Stomach (tissue), 9 donors: Measurements from ENCODE around the gene PTPRC. TPM values are rescaled to one million over a fixed set of nuclear protein-coding genes. Genes with fewer than 3 reads are reported as not detected.

Source experiments
- DNase-seq, 2 donors: peaks; one replicate each; pipeline versions ENCODE4 v3.0.0 to v3.0.0-alpha.2; 2013 to 2019
- H3K27ac ChIP-seq, 5 donors: fragments of 200-600 bp in 4 of 5; sonication (generic) in 4 of 5; one replicate each; pipeline ENCODE4 v1.5.1; 2013 to 2019; ENCODE audit warnings: mild to moderate bottlenecking in 1 of 5, moderate library complexity in 1 of 5
- H3K27me3 ChIP-seq, 3 donors: fragments of 200-600 bp; sonication (generic); one replicate each; pipeline ENCODE4 v1.5.1; 2017 to 2019; ENCODE audit warnings: mixed run types in 1 of 3
- H3K36me3 ChIP-seq, 4 donors: fragments of 200-600 bp; sonication (generic); 1 replicate in 3 of 4; 2 replicates in 1 of 4; pipeline ENCODE4 v1.5.1; 2016 to 2019
- H3K4me1 ChIP-seq, 4 donors: fragments of 200-600 bp; sonication (generic); one replicate each; pipeline ENCODE4 v1.5.1; 2016 to 2019
- H3K4me3 ChIP-seq, 4 donors: fragments of 200-600 bp; sonication (generic) in 3 of 4; one replicate each; pipeline ENCODE4 v1.5.1; 2016 to 2019; ENCODE audit warnings: mild to moderate bottlenecking in 1 of 4
- H3K9me3 ChIP-seq, 4 donors: fragments of 200-600 bp; sonication (generic); one replicate each; pipeline ENCODE4 v1.5.1; 2016 to 2019
- CTCF ChIP-seq, 7 experiments: fragments of 450-650 bp in 4 of 7; fragments of 200-600 bp in 3 of 7; sonication (generic) in 3 of 7; IDR thresholded peaks; one replicate each; pipeline ENCODE4 v1.5.1; 2016 to 2019; ENCODE audit warnings: antibody characterized with exemption in 7 of 7, control low read depth in 2 of 7, mild to moderate bottlenecking in 1 of 7
- EP300 ChIP-seq: sonication (generic); formaldehyde crosslinking; IDR thresholded peaks from one replicate; pipeline ENCODE4 v1.6.1; 2017; ENCODE audit warnings: antibody characterized with exemption
- POLR2A ChIP-seq, 4 donors: fragments of 450-650 bp; IDR thresholded peaks; one replicate each; pipeline ENCODE4 v1.6.1; 2016; ENCODE audit warnings: antibody characterized with exemption in 4 of 4, control low read depth in 2 of 4, mild to moderate bottlenecking in 1 of 4, moderate library complexity in 1 of 4
- POLR2AphosphoS5 ChIP-seq, 3 donors: sonication (generic); formaldehyde crosslinking; IDR thresholded peaks; one replicate each; pipeline ENCODE4 v1.6.1; 2016; ENCODE audit warnings: antibody characterized with exemption in 3 of 3
- WGBS, 5 donors: extraction: QIAGEN DNeasy Blood & Tissue Kit in 3 of 5; methylation state at CpG; one replicate each; pipeline versions ENCODE4 v1.1.5 to v1.1.7; 2013 to 2018; 5-methylcytosine and 5-hydroxymethylcytosine counted together
- intact Hi-C: fragments of 100-400 bp; cut with DNase I; formaldehyde crosslinking; loops from one replicate; pipeline ENCODE4 v1.15.1; 2023; ENCODE audit warnings: low total_unique reads
- polyA plus RNA-seq, 3 donors: library from polyadenylated mRNA; stranded (reverse); fragments of 200-250 nt; gene quantifications; one replicate each; pipeline ENCODE4 v1.2.3, GENCODE V29; 2013
- total RNA-seq, 5 donors: library from RNA; depleted of rRNA; stranded (reverse); fragments of >200 nt; gene quantifications; one replicate each; pipeline versions ENCODE4 v1.1.0 to v1.2.3, GENCODE V29; 2014 to 2016
- donor health status: healthy with polysubstance abuse.
- donor health status: Bipolar disorder and iron deficiency.
- donor health status: healthy.

Gene PTPRC
- total and polyA plus RNA-seq, 8 donors, result 0.58 to 50.9 (median 15.2) TPM

GRCh38 chr1:198607714-198608113 is 31.1 kb upstream of the PTPRC start:
- H3K4me3 ChIP-seq, result no peak overlapping the region
- no peaks in the 10 kb centered on the region for H3K4me1 ChIP-seq
- no peaks in the 10 kb centered on the region for H3K9me3 ChIP-seq
- WGBS, 5 donors, result 66 to 76% (median 69%) methylated on average over 2 of the region's 2 CpGs
- H3K27me3 ChIP-seq, result no peaks in the 10 kb centered on the region
- DNase-seq, result no peak
- intact Hi-C loops, result no loop called here
- no peaks in the 10 kb centered on the region for H3K36me3 ChIP-seq
- TF ChIP-seq EP300, result no peak
- H3K27ac ChIP-seq, result no peak overlapping the region

- H3K9me3 ChIP-seq, result no peaks in the 10 kb centered on the region
- H3K36me3 ChIP-seq, result no peaks in the 10 kb centered on the region
- no peak overlapping the region for H3K4me3 ChIP-seq
- no peak for DNase-seq
- no peak overlapping the region for H3K27ac ChIP-seq
- TF ChIP-seq POLR2A (IDR thresholded peaks at IDR 0.05), result no peak
- TF ChIP-seq CTCF (IDR thresholded peaks at IDR 0.05), result no peak
- TF ChIP-seq EP300, result no peak
- TF ChIP-seq POLR2AphosphoS5 (IDR thresholded peaks at IDR 0.05), result no peak
- WGBS, 5 donors, result 34 to 69% (median 58%) methylated on average over 1 of the region's 1 CpG
- H3K27me3 ChIP-seq, result no peaks in the 10 kb centered on the region
- intact Hi-C loops, result no loop called here
- H3K4me1 ChIP-seq, result no peaks in the 10 kb centered on the region
These were observed 28.5 kb upstream of the PTPRC start for GRCh38 chr1:198610362-198610761.

- TF ChIP-seq POLR2A (IDR thresholded peaks at IDR 0.05) (no peak), EP300 (no peak), POLR2AphosphoS5 (IDR thresholded peaks at IDR 0.05) (no peak), CTCF (IDR thresholded peaks at IDR 0.05) (no peak)
- WGBS, 5 donors, result 72 to 83% (median 83%) methylated on average over 5 of the region's 5 CpGs
- intact Hi-C loops, result no loop called here
These were observed 27.6 kb upstream of the PTPRC start for GRCh38 chr1:198611219-198611618.

GRCh38 chr1:198612471-198613260 is 26.2 kb upstream of the PTPRC start:
- DNase-seq, result no peak
- intact Hi-C loops, result no loop called here
- Histone ChIP-seq H3K4me3 (no peak overlapping the region), H3K4me1 (no peaks in the 10 kb centered on the region), H3K27me3 (no peaks in the 10 kb centered on the region), H3K27ac (peak overlapping the region in 1 of 5 donors; percentile 56), H3K36me3 (no peaks in the 10 kb centered on the region), H3K9me3 (no peaks in the 10 kb centered on the region)
- TF ChIP-seq POLR2AphosphoS5 (IDR thresholded peaks at IDR 0.05), result no peak
- no peak for TF ChIP-seq CTCF (IDR thresholded peaks at IDR 0.05)
- TF ChIP-seq EP300, result no peak
- no peak for TF ChIP-seq POLR2A (IDR thresholded peaks at IDR 0.05)
- WGBS, 5 donors, result 63 to 81% (median 70%) methylated on average over 6 of the region's 6 CpGs

More at GRCh38 chr1:198611219-198611618, 27.6 kb upstream of the PTPRC start:
- no peaks in the 10 kb centered on the region for H3K36me3 ChIP-seq
- no peak overlapping the region for H3K4me3 ChIP-seq
- H3K27me3 ChIP-seq, result no peaks in the 10 kb centered on the region
- no peak overlapping the region for H3K27ac ChIP-seq
- no peaks in the 10 kb centered on the region for H3K9me3 ChIP-seq
- H3K4me1 ChIP-seq, result no peaks in the 10 kb centered on the region
- no peak for DNase-seq

GRCh38 chr1:198617406-198617805 is 21.4 kb upstream of the PTPRC start:
- no peaks in the 10 kb centered on the region for H3K4me1 ChIP-seq
- no peaks in the 10 kb centered on the region for H3K36me3 ChIP-seq
- H3K4me3 ChIP-seq, result no peak overlapping the region
- no peak for DNase-seq
- H3K27me3 ChIP-seq, result no peaks in the 10 kb centered on the region
- intact Hi-C loops, result no loop called here
- H3K9me3 ChIP-seq, result no peaks in the 10 kb centered on the region
- TF ChIP-seq CTCF (IDR thresholded peaks at IDR 0.05) (no peak), POLR2A (IDR thresholded peaks at IDR 0.05) (no peak), EP300 (no peak), POLR2AphosphoS5 (IDR thresholded peaks at IDR 0.05) (no peak)
- H3K27ac ChIP-seq, result no peak overlapping the region
